HL-60 (cell line): ENCODE results near the gene C2CD5.

ENCODE experiments used
- GABPA ChIP-seq: IDR thresholded peaks from 2 replicates; pipeline ENCODE4 v1.6.1; 2012; ENCODE audit warnings: low read depth
- POLR2AphosphoS5 ChIP-seq: IDR thresholded peaks from 2 replicates; pipeline ENCODE4 v1.6.1; 2012; ENCODE audit warnings: low read depth
- REST ChIP-seq: IDR thresholded peaks from 2 replicates; pipeline ENCODE4 v1.6.1; 2012; ENCODE audit warnings: low read depth; ENCODE audit not compliant: insufficient replicate concordance
- SPI1 ChIP-seq: IDR thresholded peaks from 2 replicates; pipeline ENCODE4 v1.6.1; 2012; ENCODE audit warnings: low read depth, mild to moderate bottlenecking, borderline replicate concordance
- TF ChIP-seq, protein P1 (sequence below): IDR thresholded peaks from one replicate; pipeline ENCODE4 v1.5.1; 2011; ENCODE audit warnings: low read length, control low read depth, inconsistent platforms; ENCODE audit not compliant: insufficient read depth

- TF ChIP-seq POLR2AphosphoS5, result no peak
- TF ChIP-seq, protein P1, sequence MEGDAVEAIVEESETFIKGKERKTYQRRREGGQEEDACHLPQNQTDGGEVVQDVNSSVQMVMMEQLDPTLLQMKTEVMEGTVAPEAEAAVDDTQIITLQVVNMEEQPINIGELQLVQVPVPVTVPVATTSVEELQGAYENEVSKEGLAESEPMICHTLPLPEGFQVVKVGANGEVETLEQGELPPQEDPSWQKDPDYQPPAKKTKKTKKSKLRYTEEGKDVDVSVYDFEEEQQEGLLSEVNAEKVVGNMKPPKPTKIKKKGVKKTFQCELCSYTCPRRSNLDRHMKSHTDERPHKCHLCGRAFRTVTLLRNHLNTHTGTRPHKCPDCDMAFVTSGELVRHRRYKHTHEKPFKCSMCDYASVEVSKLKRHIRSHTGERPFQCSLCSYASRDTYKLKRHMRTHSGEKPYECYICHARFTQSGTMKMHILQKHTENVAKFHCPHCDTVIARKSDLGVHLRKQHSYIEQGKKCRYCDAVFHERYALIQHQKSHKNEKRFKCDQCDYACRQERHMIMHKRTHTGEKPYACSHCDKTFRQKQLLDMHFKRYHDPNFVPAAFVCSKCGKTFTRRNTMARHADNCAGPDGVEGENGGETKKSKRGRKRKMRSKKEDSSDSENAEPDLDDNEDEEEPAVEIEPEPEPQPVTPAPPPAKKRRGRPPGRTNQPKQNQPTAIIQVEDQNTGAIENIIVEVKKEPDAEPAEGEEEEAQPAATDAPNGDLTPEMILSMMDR, result no peak
- TF ChIP-seq GABPA, result no peak
- no peak for TF ChIP-seq REST
- TF ChIP-seq SPI1, result no peak
These were observed 66.5 kb downstream of the C2CD5 start for GRCh38 chr12:22477894-22478287.
